ENCODE data around the gene ATP1A3. TPM values are rescaled to one million over a fixed set of nuclear protein-coding genes. Genes with fewer than 3 reads are reported as not detected.

The ATP1A3 gene
- polyA plus RNA-seq, 1 donor from 2014 or later = 36.2 TPM

GRCh38 chr19:41940731-41941409 is 53.2 kb downstream of the ATP1A3 start:
- Histone ChIP-seq H2AFZ (ENCODE audit: low read depth, low read length) (no peak overlapping the region), H3K4me2 (ENCODE audit: low read length) (no peak overlapping the region)

More at GRCh38 chr19:41940731-41941409, 53.2 kb downstream of the ATP1A3 start:
- H3K4me3 ChIP-seq (ENCODE audit: low read length) = peak overlapping the region; percentile 54
- H3K79me2 ChIP-seq (replicated peaks; ENCODE audit: insufficient read depth, low read length) = no peaks in the 10 kb centered on the region
- no peaks in the 10 kb centered on the region for H4K20me1 ChIP-seq (ENCODE audit: insufficient read depth)
- H3K27me3 ChIP-seq (ENCODE audit: insufficient read depth, low read depth, low read length) = peaks cover 36% of the 10 kb centered on the region
- no peaks in the 10 kb centered on the region for H3K36me3 ChIP-seq (ENCODE audit: insufficient read depth, low read length)
- H3K9ac ChIP-seq (ENCODE audit: low read length) = no peak overlapping the region
- H3K9me3 ChIP-seq (ENCODE audit: low read length) = no peaks in the 10 kb centered on the region
- H3F3A ChIP-seq (ENCODE audit: insufficient read depth, low read length, poor library complexity, severe bottlenecking) = no peaks in the 10 kb centered on the region
- H3K27ac ChIP-seq (ENCODE audit: low read length) = no peak overlapping the region
- no peaks in the 10 kb centered on the region for H3K9me2 ChIP-seq (ENCODE audit: insufficient read depth, low read length)
- TF ChIP-seq EP300 (conservative IDR thresholded peaks at IDR 0.05; ENCODE audit: poor library complexity, severe bottlenecking) (no peak), SMC3 (conservative IDR thresholded peaks at IDR 0.05; ENCODE audit: poor library complexity) (no peak), MXI1 (conservative IDR thresholded peaks at IDR 0.05; ENCODE audit: poor library complexity, severe bottlenecking) (no peak), POLR2AphosphoS5 (IDR thresholded peaks at IDR 0.05) (no peak), RAD21 (conservative IDR thresholded peaks at IDR 0.05) (no peak), CTCF (IDR thresholded peaks at IDR 0.05; ENCODE audit: poor library complexity, severe bottlenecking) (no peak), EZH2 (IDR thresholded peaks at IDR 0.05; ENCODE audit: borderline replicate concordance, insufficient read depth, low read length, poor library complexity, severe bottlenecking) (no peak), TAF1 (IDR thresholded peaks at IDR 0.05; ENCODE audit: low read depth) (no peak), REST (IDR thresholded peaks at IDR 0.05; ENCODE audit: borderline replicate concordance) (no peak)
